PC-9 (cell line): ENCODE measurements around the gene CATSPER4. TPM values are rescaled to one million over a fixed set of nuclear protein-coding genes. Genes with fewer than 3 reads are reported as not detected.

ENCODE experiments used
- BruUV-seq: library from RNA; stranded (reverse); fragments of 400-500 nt; replicated peaks from 2 replicates; lab custom pipeline; 2021; lab: Mats Ljungman, UMichigan
- CTCF ChIA-PET: fragments of 300-600 bp; sonication (Branson Sonifier 250); formaldehyde crosslinking; loops from one replicate; lab custom pipeline; 2022; ENCODE audit warnings: antibody characterized with exemption; lab: Charles Lee
- POLR2A ChIA-PET: fragments of 300-600 bp; sonication (Branson Sonifier 250); formaldehyde crosslinking; loops from one replicate; lab custom pipeline; 2022; ENCODE audit warnings: antibody characterized with exemption; ENCODE audit not compliant: unreplicated experiment; lab: Charles Lee
- DNase-seq, 2 experiments: peaks; one replicate each; pipeline versions ENCODE4 v3.0.0 to v3.0.0-alpha.2; 2015 to 2022; ENCODE audit warnings: mixed read lengths in 1 of 2
- H2AFZ ChIP-seq: fragments of 200-600 bp; sonication (generic); 2 replicates; pipeline ENCODE4 v1.8.1; 2017; ENCODE audit warnings: antibody characterized with exemption
- H3F3A ChIP-seq: fragments of 200-600 bp; sonication (generic); 2 replicates; pipeline ENCODE4 v1.8.1; 2017; ENCODE audit warnings: antibody characterized with exemption, mild to moderate bottlenecking, low read depth; ENCODE audit not compliant: insufficient read depth
- H3K27ac ChIP-seq: fragments of 200-600 bp; sonication (generic); 2 replicates; pipeline ENCODE4 v1.6.1; 2016; ENCODE audit warnings: mixed run types
- H3K27me3 ChIP-seq: fragments of 200-600 bp; sonication (generic); 2 replicates; pipeline ENCODE4 v1.6.1; 2016; ENCODE audit warnings: low read depth, mixed run types; ENCODE audit not compliant: insufficient read depth
- H3K36me3 ChIP-seq: fragments of 200-600 bp; sonication (generic); 2 replicates; pipeline ENCODE4 v1.6.1; 2016; ENCODE audit warnings: low read depth, mixed run types
- H3K4me1 ChIP-seq: fragments of 200-600 bp; sonication (generic); replicated peaks from 2 replicates; pipeline ENCODE4 v1.6.1; 2016; ENCODE audit warnings: mixed run types; ENCODE audit not compliant: insufficient read depth
- H3K4me2 ChIP-seq: fragments of 200-600 bp; sonication (generic); 2 replicates; pipeline ENCODE4 v1.6.1; 2017; ENCODE audit warnings: mixed run types
- H3K4me3 ChIP-seq: fragments of 200-600 bp; sonication (generic); 2 replicates; pipeline ENCODE4 v1.6.1; 2016; ENCODE audit warnings: mixed run types
- H3K79me2 ChIP-seq: fragments of 200-600 bp; sonication (generic); 2 replicates; pipeline ENCODE4 v1.6.1; 2017; ENCODE audit warnings: low read depth, mixed run types
- H3K9me2 ChIP-seq: fragments of 200-600 bp; sonication (generic); 2 replicates; pipeline ENCODE4 v1.8.1; 2017; ENCODE audit warnings: mild to moderate bottlenecking; ENCODE audit not compliant: insufficient read depth
- H3K9me3 ChIP-seq: fragments of 200-600 bp; sonication (generic); 2 replicates; pipeline ENCODE4 v1.8.1; 2016; ENCODE audit warnings: low read depth; ENCODE audit not compliant: insufficient read depth
- H4K20me1 ChIP-seq: fragments of 200-600 bp; sonication (generic); 2 replicates; pipeline ENCODE4 v1.8.1; 2017; ENCODE audit not compliant: insufficient read depth
- EZH2 ChIP-seq: fragments of 200-600 bp; sonication (generic); IDR thresholded peaks from 2 replicates; pipeline ENCODE4 v1.8.0; 2017; ENCODE audit warnings: antibody characterized with exemption, low read depth
- intact Hi-C: fragments of 100-400 bp; cut with micrococcal nuclease; formaldehyde crosslinking; loops from one replicate; pipeline ENCODE4 v1.10.0; 2022; ENCODE audit not compliant: unreplicated experiment
- total RNA-seq: library from RNA; stranded (reverse); gene quantifications from 2 replicates; pipeline ENCODE4 v1.2.3, GENCODE V29; 2021
- TF ChIP-seq, protein P1 (sequence below): fragments of 200-600 bp; sonication (generic); conservative IDR thresholded peaks from 2 replicates; pipeline ENCODE4 v1.6.1; 2017; ENCODE audit warnings: mixed run types, antibody characterized with exemption, mild to moderate bottlenecking, moderate library complexity

Gene CATSPER4
- total RNA-seq, 1 experiment from 2014 or later, result 0.24 TPM

- H3K27ac ChIP-seq, result no peak overlapping the region
- intact Hi-C loops, result no loop called here
- no peak overlapping the region for H2AFZ ChIP-seq
- ChIA-PET CTCF (no interaction called here), POLR2A (no interaction called here)
- H3K36me3 ChIP-seq, result no peaks in the 10 kb centered on the region
- TF ChIP-seq EZH2, result no peak
- TF ChIP-seq, protein P1, sequence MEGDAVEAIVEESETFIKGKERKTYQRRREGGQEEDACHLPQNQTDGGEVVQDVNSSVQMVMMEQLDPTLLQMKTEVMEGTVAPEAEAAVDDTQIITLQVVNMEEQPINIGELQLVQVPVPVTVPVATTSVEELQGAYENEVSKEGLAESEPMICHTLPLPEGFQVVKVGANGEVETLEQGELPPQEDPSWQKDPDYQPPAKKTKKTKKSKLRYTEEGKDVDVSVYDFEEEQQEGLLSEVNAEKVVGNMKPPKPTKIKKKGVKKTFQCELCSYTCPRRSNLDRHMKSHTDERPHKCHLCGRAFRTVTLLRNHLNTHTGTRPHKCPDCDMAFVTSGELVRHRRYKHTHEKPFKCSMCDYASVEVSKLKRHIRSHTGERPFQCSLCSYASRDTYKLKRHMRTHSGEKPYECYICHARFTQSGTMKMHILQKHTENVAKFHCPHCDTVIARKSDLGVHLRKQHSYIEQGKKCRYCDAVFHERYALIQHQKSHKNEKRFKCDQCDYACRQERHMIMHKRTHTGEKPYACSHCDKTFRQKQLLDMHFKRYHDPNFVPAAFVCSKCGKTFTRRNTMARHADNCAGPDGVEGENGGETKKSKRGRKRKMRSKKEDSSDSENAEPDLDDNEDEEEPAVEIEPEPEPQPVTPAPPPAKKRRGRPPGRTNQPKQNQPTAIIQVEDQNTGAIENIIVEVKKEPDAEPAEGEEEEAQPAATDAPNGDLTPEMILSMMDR, result no peak
- H3K4me3 ChIP-seq, result no peak overlapping the region
- no peaks in the 10 kb centered on the region for H4K20me1 ChIP-seq
- H3K4me2 ChIP-seq, result no peak overlapping the region
- no peak for DNase-seq
- no peaks in the 10 kb centered on the region for H3K79me2 ChIP-seq
- no TSS peak for BruUV-seq
- H3K9me2 ChIP-seq, result no peaks in the 10 kb centered on the region
- H3K27me3 ChIP-seq, result peaks cover 18% of the 10 kb centered on the region
- no peaks in the 10 kb centered on the region for H3K9me3 ChIP-seq
- no peaks in the 10 kb centered on the region; the same call in 1 of the 2 replicates for H3K4me1 ChIP-seq
- H3F3A ChIP-seq, result no peaks in the 10 kb centered on the region; the same call in 1 of the 2 replicates
Measured at GRCh38 chr1:26158271-26158907, 32.0 kb upstream of the CATSPER4 start.

GRCh38 chr1:26158908-26159742, 31.3 kb upstream of the CATSPER4 start, which contains the start of gene FAM110D:
FAM110D (plus strand) TSS chr1:26159079; CDS start chr1:26161292, 2,213 bp downstream.
- Histone ChIP-seq H3K9me3 (no peaks in the 10 kb centered on the region), H3F3A (no peaks in the 10 kb centered on the region; the same call in 1 of the 2 replicates), H3K9me2 (no peaks in the 10 kb centered on the region), H3K27ac (no peak within 1 kb of the TSS), H3K27me3 (peaks cover 18% of the 10 kb centered on the region), H3K79me2 (no peaks in the 10 kb centered on the region), H4K20me1 (no peaks in the 10 kb centered on the region), H2AFZ (no peak within 1 kb of the TSS), H3K4me2 (no peak within 1 kb of the TSS), H3K4me1 (peaks cover 3% of the 10 kb centered on the region; the same call in 1 of the 2 replicates), H3K4me3 (no peak within 1 kb of the TSS), H3K36me3 (no peaks in the 10 kb centered on the region)
- BruUV-seq, result no TSS peak
- ChIA-PET POLR2A (no interaction called here), CTCF (no interaction called here)
- DNase-seq, result no peak
- intact Hi-C loops, result no loop called here
- TF ChIP-seq, protein P1, result no peak
- TF ChIP-seq EZH2, result no peak

DNA sequence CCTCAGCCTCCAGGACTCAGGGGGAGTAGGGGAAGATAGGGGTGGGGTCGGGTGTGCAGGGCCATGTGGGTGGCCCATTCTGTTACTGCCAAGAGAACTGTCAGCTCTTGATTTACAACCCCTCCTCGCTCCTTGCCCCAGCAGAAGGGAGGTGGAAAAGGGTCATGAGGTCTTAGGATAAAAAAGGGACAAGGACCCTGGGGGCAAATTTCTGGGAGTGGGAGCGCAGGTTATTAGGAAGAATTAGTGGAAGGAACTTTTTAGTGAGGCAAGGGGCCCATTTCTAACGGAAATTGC, 30.7 kb upstream of the CATSPER4 start:
- Histone ChIP-seq H3K9me3 (no peaks in the 10 kb centered on the region), H3K4me1 (peaks cover 3% of the 10 kb centered on the region; the same call in 1 of the 2 replicates), H3K36me3 (no peaks in the 10 kb centered on the region), H3K27me3 (peaks cover 18% of the 10 kb centered on the region), H3K27ac (no peak overlapping the region), H3K9me2 (no peaks in the 10 kb centered on the region), H2AFZ (no peak overlapping the region), H3K4me3 (no peak overlapping the region), H3K4me2 (no peak overlapping the region), H4K20me1 (no peaks in the 10 kb centered on the region), H3K79me2 (no peaks in the 10 kb centered on the region), H3F3A (no peaks in the 10 kb centered on the region; the same call in 1 of the 2 replicates)
- intact Hi-C loops, result loop anchor here (5.0 to 10.0 kb wide), 3 partner anchors 52 to 265 kb away; no protein-coding TSS in a partner anchor
- CTCF ChIA-PET, result no interaction called here
- no TSS peak for BruUV-seq
- POLR2A ChIA-PET, result no interaction called here
- no peak for DNase-seq
- no peak for TF ChIP-seq EZH2
- TF ChIP-seq, protein P1, result no peak
